T-helper 9 cell (primary cell): ENCODE data around the gene SAP25.
"Not testable (repeated sequence)": the region's sequence is repeated elsewhere in the genome, so short reads cannot be mapped to it uniquely, and the experiment has no call there.

ENCODE experiments used
- DNase-seq: peaks from one replicate; pipeline ENCODE4 v3.0.0-alpha.2; 2020

SAP25 gene

DNA sequence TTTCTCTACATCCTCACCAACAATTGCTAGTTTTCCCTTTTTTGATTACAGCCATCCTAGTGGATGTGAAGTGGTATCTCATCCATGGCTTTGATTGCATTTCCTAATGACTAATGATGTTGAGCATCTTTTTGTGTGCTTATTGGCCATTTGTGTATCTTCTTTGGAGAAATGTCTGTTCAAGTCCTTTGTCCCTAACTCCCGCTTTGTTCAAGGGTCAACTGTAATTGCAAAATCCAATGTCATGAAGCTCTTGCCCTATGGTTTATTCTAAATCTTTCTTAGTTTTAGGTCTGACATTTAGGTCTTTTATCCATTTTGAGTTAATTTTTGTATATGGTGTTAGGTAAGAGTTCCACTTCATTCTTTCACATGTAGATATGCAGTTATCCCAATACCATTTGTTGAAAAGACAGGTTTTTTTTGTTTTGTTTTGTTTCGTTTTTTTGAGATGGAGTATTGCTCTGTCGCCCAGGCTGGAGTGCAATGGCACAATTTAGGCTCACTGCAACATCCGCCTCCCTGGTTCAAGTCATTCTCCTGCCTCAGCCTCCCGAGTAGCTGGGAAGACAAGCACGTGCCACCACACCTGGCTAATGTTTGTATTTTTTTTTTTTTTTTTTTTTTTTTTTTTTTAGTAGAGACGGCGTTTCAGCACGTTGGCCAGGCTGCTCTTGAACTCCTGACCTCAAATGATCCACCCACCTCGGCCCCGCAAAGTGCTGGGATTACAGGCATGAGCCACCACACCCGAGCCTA is 45.4 kb downstream of the SAP25 start:
- not testable (repeated sequence) for DNase-seq

DNA sequence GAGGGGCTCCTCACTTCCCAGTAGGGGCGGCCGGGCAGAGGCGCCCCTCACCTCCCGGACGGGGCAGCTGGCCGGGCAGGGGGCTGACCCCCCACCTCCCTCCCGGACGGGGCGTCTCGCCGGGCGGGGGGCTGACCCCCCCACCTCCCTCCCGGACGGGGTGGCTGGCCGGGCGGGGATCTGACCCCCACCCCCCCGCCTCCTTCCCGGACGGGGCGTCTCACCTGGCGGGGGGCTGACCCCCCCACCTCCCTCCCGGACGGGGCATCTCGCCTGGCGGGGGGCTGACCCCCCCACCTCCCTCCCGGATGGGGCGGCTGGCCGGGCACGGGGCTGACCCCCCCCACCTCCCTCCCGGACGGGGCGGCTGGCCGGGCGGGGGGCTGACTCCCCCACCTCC is 50.5 kb downstream of the SAP25 start:
- not testable (repeated sequence) for DNase-seq
